Vagina (tissue), 2 donors: Measurements from ENCODE around the gene APPL2. TPM values are rescaled to one million over a fixed set of nuclear protein-coding genes. Genes with fewer than 3 reads are reported as not detected.

Source experiments
- DNase-seq, 2 donors: peaks; one replicate each; pipeline ENCODE4 v3.0.0-alpha.2; 2017; ENCODE audit errors: extremely low spot score in 2 of 2
- H3K27ac ChIP-seq: fragments of 200-600 bp; sonication (generic); one replicate; pipeline ENCODE4 v1.5.1; 2019
- H3K27me3 ChIP-seq: fragments of 200-600 bp; sonication (generic); one replicate; pipeline ENCODE4 v1.5.1; 2019
- H3K36me3 ChIP-seq, 2 donors: fragments of 200-600 bp; sonication (generic); one replicate each; pipeline ENCODE4 v1.5.1; 2017 to 2019
- H3K4me1 ChIP-seq: fragments of 200-600 bp; sonication (generic); one replicate; pipeline ENCODE4 v1.5.1; 2019
- H3K4me3 ChIP-seq, 2 donors: fragments of 200-600 bp; sonication (generic); 1 replicate in 1 of 2; 2 replicates in 1 of 2; pipeline ENCODE4 v1.5.1; 2016 to 2019
- H3K9me3 ChIP-seq: fragments of 200-600 bp; sonication (generic); one replicate; pipeline ENCODE4 v1.5.1; 2019
- POLR2A ChIP-seq, 2 donors: fragments of 450-650 bp; IDR thresholded peaks; one replicate each; pipeline ENCODE4 v1.6.1; 2017; ENCODE audit warnings: antibody characterized with exemption in 2 of 2, mild to moderate bottlenecking in 2 of 2, moderate library complexity in 2 of 2
- POLR2AphosphoS5 ChIP-seq, 2 donors: sonication (generic); formaldehyde crosslinking; IDR thresholded peaks; one replicate each; pipeline ENCODE4 v1.9.0; 2017; ENCODE audit warnings: antibody characterized with exemption in 2 of 2, mild to moderate bottlenecking in 2 of 2, low read depth in 1 of 2; ENCODE audit not compliant: insufficient read depth in 1 of 2
- intact Hi-C: fragments of 100-400 bp; cut with DNase I; formaldehyde crosslinking; loops from one replicate; pipeline ENCODE4 v1.15.1; 2023
- total RNA-seq: library from RNA; depleted of rRNA; stranded (reverse); fragments of >200 nt; gene quantifications from one replicate; pipeline ENCODE4 v1.2.3, GENCODE V29; 2016
- TF ChIP-seq, protein P1 (sequence below), 3 experiments: fragments of 450-650 bp in 2 of 3; fragments of 200-600 bp in 1 of 3; sonication (generic) in 1 of 3; IDR thresholded peaks; one replicate each; pipeline ENCODE4 v1.5.1; 2017 to 2019; ENCODE audit warnings: antibody characterized with exemption in 3 of 3, mild to moderate bottlenecking in 2 of 3, moderate library complexity in 2 of 3

The APPL2 gene
- total RNA-seq, 1 donor from 2014 or later: 48.1 TPM

GRCh38 chr12:105234197-105234596, 1.8 kb downstream of the APPL2 start:
- Histone ChIP-seq H3K27ac (peak overlapping the region; percentile 97), H3K27me3 (no peaks in the 10 kb centered on the region), H3K36me3 (no peaks in the 10 kb centered on the region), H3K4me1 (peaks cover 62% of the 10 kb centered on the region), H3K4me3 (peak overlapping the region; percentile 85 to 98), H3K9me3 (no peaks in the 10 kb centered on the region)
- intact Hi-C loops: no loop called here
- DNase-seq: no peak
- TF ChIP-seq, protein P1, sequence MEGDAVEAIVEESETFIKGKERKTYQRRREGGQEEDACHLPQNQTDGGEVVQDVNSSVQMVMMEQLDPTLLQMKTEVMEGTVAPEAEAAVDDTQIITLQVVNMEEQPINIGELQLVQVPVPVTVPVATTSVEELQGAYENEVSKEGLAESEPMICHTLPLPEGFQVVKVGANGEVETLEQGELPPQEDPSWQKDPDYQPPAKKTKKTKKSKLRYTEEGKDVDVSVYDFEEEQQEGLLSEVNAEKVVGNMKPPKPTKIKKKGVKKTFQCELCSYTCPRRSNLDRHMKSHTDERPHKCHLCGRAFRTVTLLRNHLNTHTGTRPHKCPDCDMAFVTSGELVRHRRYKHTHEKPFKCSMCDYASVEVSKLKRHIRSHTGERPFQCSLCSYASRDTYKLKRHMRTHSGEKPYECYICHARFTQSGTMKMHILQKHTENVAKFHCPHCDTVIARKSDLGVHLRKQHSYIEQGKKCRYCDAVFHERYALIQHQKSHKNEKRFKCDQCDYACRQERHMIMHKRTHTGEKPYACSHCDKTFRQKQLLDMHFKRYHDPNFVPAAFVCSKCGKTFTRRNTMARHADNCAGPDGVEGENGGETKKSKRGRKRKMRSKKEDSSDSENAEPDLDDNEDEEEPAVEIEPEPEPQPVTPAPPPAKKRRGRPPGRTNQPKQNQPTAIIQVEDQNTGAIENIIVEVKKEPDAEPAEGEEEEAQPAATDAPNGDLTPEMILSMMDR (IDR thresholded peaks at IDR 0.05): no peak
- no peak for TF ChIP-seq POLR2A (IDR thresholded peaks at IDR 0.05)
- TF ChIP-seq POLR2AphosphoS5 (IDR thresholded peaks at IDR 0.05; ENCODE audit: insufficient read depth in 1 of 2, low read depth in 1 of 2): no peak

- Histone ChIP-seq H3K36me3 (no peaks in the 10 kb centered on the region), H3K4me3 (peak overlapping the region; percentile 85 to 98)
- intact Hi-C loops: no loop called here
These were observed 2.7 kb downstream of the APPL2 start for GRCh38 chr12:105233041-105233905.

DNA sequence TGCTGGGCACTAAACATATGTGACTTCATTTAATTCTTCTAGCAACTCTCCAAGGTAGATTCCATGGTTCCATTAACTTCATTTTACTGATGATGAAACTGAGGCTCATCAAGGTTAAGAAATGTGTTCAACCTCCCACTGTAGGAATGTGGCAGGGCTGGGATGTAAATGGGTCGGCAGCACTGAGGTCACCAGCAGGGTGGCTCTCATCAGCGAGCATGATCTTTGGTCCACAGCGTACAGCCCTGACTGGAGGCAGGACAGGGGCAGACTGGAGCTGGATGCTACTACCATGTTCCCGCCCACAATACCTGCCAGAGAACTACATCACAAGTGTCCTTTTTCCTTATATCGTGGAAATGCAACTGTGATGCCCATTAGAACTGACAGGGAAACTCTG, 4.6 kb downstream of the APPL2 start:
- intact Hi-C loops: no loop called here
- no peaks in the 10 kb centered on the region for H3K9me3 ChIP-seq
- TF ChIP-seq POLR2A (IDR thresholded peaks at IDR 0.05) (no peak), POLR2AphosphoS5 (IDR thresholded peaks at IDR 0.05; ENCODE audit: insufficient read depth in 1 of 2, low read depth in 1 of 2) (no peak)
- TF ChIP-seq, protein P1 (IDR thresholded peaks at IDR 0.05): no peak
- H3K27ac ChIP-seq: peak overlapping the region; percentile 97
- DNase-seq: no peak
- no peak overlapping the region for H3K4me3 ChIP-seq
- no peaks in the 10 kb centered on the region for H3K27me3 ChIP-seq
- H3K4me1 ChIP-seq: peaks cover 83% of the 10 kb centered on the region
- H3K36me3 ChIP-seq: peaks cover 0 to 16% of the 10 kb centered on the region in 2 donors

More at GRCh38 chr12:105233041-105233905, 2.7 kb downstream of the APPL2 start:
- H3K4me1 ChIP-seq: peaks cover 71% of the 10 kb centered on the region
- DNase-seq: no peak
- no peaks in the 10 kb centered on the region for H3K9me3 ChIP-seq
- H3K27me3 ChIP-seq: no peaks in the 10 kb centered on the region
- peak overlapping the region; percentile 97 for H3K27ac ChIP-seq
- TF ChIP-seq, protein P1 (IDR thresholded peaks at IDR 0.05): no peak
- TF ChIP-seq POLR2AphosphoS5 (IDR thresholded peaks at IDR 0.05; ENCODE audit: insufficient read depth in 1 of 2, low read depth in 1 of 2) (no peak), POLR2A (IDR thresholded peaks at IDR 0.05) (no peak)

DNA sequence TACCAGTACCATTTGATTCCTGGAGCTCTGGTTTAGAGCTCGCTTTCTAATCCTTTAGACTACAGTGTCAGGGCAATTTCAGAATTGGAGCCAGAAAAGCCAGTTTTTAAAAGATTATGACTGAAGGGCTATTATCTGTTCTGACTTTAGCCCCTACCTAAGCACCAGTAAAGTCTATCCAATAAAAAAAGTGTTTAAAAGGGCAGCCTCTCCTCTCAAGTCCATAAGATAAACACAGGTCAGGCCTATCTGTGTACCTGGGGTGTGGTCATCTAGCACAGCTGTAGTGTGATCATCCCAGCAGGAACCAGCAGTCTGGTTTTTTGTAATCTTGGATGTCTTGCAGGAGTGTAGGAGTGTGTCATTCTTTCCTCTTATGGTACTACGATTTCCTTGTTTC, 6.6 kb downstream of the APPL2 start:
- TF ChIP-seq POLR2A (IDR thresholded peaks at IDR 0.05): no peak
- TF ChIP-seq, protein P1 (IDR thresholded peaks at IDR 0.05): no peak
- TF ChIP-seq POLR2AphosphoS5 (IDR thresholded peaks at IDR 0.05; ENCODE audit: insufficient read depth in 1 of 2, low read depth in 1 of 2): no peak
- Histone ChIP-seq H3K4me1 (peaks cover 79% of the 10 kb centered on the region), H3K4me3 (no peak overlapping the region), H3K27me3 (no peaks in the 10 kb centered on the region), H3K36me3 (peaks cover 0 to 17% of the 10 kb centered on the region in 2 donors), H3K27ac (peak overlapping the region; percentile 83), H3K9me3 (no peaks in the 10 kb centered on the region)
- no peak for DNase-seq
- intact Hi-C loops: no loop called here

- Histone ChIP-seq H3K9me3 (no peaks in the 10 kb centered on the region), H3K27ac (peak overlapping the region; percentile 83), H3K27me3 (no peaks in the 10 kb centered on the region), H3K4me1 (peaks cover 76% of the 10 kb centered on the region), H3K36me3 (peaks cover 0 to 17% of the 10 kb centered on the region in 2 donors), H3K4me3 (no peak overlapping the region)
- TF ChIP-seq, protein P1 (IDR thresholded peaks at IDR 0.05): no peak
- TF ChIP-seq POLR2A (IDR thresholded peaks at IDR 0.05) (no peak), POLR2AphosphoS5 (IDR thresholded peaks at IDR 0.05; ENCODE audit: insufficient read depth in 1 of 2, low read depth in 1 of 2) (no peak)
- DNase-seq: no peak
- intact Hi-C loops: no loop called here
These were observed 7.0 kb downstream of the APPL2 start for GRCh38 chr12:105228966-105229365.
